PC-3 (cell line): ENCODE results near the gene LHFPL3. TPM values are rescaled to one million over a fixed set of nuclear protein-coding genes. Genes with fewer than 3 reads are reported as not detected.

Experiments used
- ATAC-seq: fragments of 200-7000 bp; cut with Tn5 transposase; 2 replicates; pipeline ENCODE4 v1.9.1; 2020; ENCODE audit warnings: mild to moderate bottlenecking, moderate library complexity
- BruUV-seq: library from RNA; stranded (reverse); fragments of 400-500 nt; replicated peaks from 2 replicates; lab custom pipeline; 2021; lab: Mats Ljungman, UMichigan
- CTCF ChIA-PET: fragments of 300-600 bp; sonication (Branson Sonifier 250); formaldehyde crosslinking; loops from one replicate; lab custom pipeline; 2022; ENCODE audit warnings: antibody characterized with exemption; lab: Charles Lee
- POLR2A ChIA-PET: fragments of 300-600 bp; sonication (Branson Sonifier 250); formaldehyde crosslinking; loops from one replicate; lab custom pipeline; 2022; ENCODE audit warnings: antibody characterized with exemption; ENCODE audit not compliant: unreplicated experiment; lab: Charles Lee
- DNase-seq: peaks from one replicate; pipeline ENCODE4 v3.0.0-alpha.2; 2015
- H2AFZ ChIP-seq: fragments of 300-600 bp; sonication (generic); 2 replicates; pipeline ENCODE4 v1.6.0; 2016; ENCODE audit warnings: antibody characterized with exemption, low read length
- H3F3A ChIP-seq: fragments of 300-600 bp; sonication (generic); one replicate; pipeline ENCODE4 v1.6.0; 2017; ENCODE audit warnings: antibody characterized with exemption, low read length, control low read depth, mild to moderate bottlenecking; ENCODE audit not compliant: unreplicated experiment
- H3K27ac ChIP-seq: fragments of 300-600 bp; sonication (generic); 2 replicates; pipeline ENCODE4 v1.5.1; 2016; ENCODE audit warnings: mild to moderate bottlenecking, low read length
- H3K27me3 ChIP-seq: fragments of 300-600 bp; sonication (generic); 2 replicates; pipeline ENCODE4 v1.6.1; 2016; ENCODE audit warnings: low read length, mixed read lengths
- H3K36me3 ChIP-seq: fragments of 300-600 bp; sonication (generic); 2 replicates; pipeline ENCODE4 v1.6.1; 2016; ENCODE audit warnings: low read depth, mixed run types, low read length, mixed read lengths
- H3K4me1 ChIP-seq: fragments of 300-600 bp; sonication (generic); 2 replicates; pipeline ENCODE4 v1.5.1; 2016; ENCODE audit warnings: low read length; ENCODE audit not compliant: insufficient read depth
- H3K4me2 ChIP-seq: fragments of 300-600 bp; sonication (generic); 2 replicates; pipeline ENCODE4 v1.6.0; 2016; ENCODE audit warnings: low read length
- H3K4me3 ChIP-seq: fragments of 300-600 bp; sonication (generic); 2 replicates; pipeline ENCODE4 v1.5.1; 2016; ENCODE audit warnings: mild to moderate bottlenecking, low read length, mixed read lengths
- H3K79me2 ChIP-seq: fragments of 300-600 bp; sonication (generic); 2 replicates; pipeline ENCODE4 v1.6.1; 2017; ENCODE audit warnings: low read length, mixed read lengths
- H3K9ac ChIP-seq: fragments of 300-600 bp; sonication (generic); 2 replicates; pipeline ENCODE4 v1.6.0; 2016; ENCODE audit warnings: mild to moderate bottlenecking, low read length
- H3K9me2 ChIP-seq: fragments of 300-600 bp; sonication (generic); replicated peaks from 2 replicates; pipeline ENCODE4 v1.6.1; 2016; ENCODE audit warnings: mixed run types, low read length, mixed read lengths
- H3K9me3 ChIP-seq: fragments of 300-600 bp; sonication (generic); 2 replicates; pipeline ENCODE4 v1.6.1; 2016; ENCODE audit warnings: low read length, mixed read lengths
- H4K20me1 ChIP-seq: fragments of 300-600 bp; sonication (generic); 2 replicates; pipeline ENCODE4 v1.6.1; 2016; ENCODE audit warnings: low read length, mixed read lengths
- CTCF ChIP-seq: fragments of 300-600 bp; sonication (generic); conservative IDR thresholded peaks from 2 replicates; pipeline ENCODE4 v1.5.1; 2017; ENCODE audit warnings: antibody characterized with exemption, low read depth, mild to moderate bottlenecking, low read length
- EZH2 ChIP-seq: fragments of 300-600 bp; sonication (generic); IDR thresholded peaks from one replicate; pipeline ENCODE4 v1.6.1; 2017; ENCODE audit warnings: antibody characterized with exemption, mild to moderate bottlenecking, low read length; ENCODE audit not compliant: unreplicated experiment
- EZH2phosphoT487 ChIP-seq: fragments of 300-600 bp; sonication (generic); IDR thresholded peaks from 2 replicates; pipeline ENCODE4 v1.6.1; 2018; ENCODE audit warnings: mild to moderate bottlenecking, antibody characterized with exemption, low read length, borderline replicate concordance
- intact Hi-C: fragments of 100-400 bp; cut with micrococcal nuclease; formaldehyde crosslinking; loops from 2 replicates; pipeline ENCODE4 v1.9.0; 2023
- total RNA-seq: library from RNA; depleted of rRNA; stranded (reverse); fragments of >200 nt; gene quantifications from 2 replicates; pipeline ENCODE4 v1.2.3, GENCODE V29; 2014

The LHFPL3 gene
- total RNA-seq, 1 experiment from 2014 or later, result not detected

- no peak overlapping the region for H3K4me2 ChIP-seq
Measured at GRCh38 chr7:104848138-104848990, 520.0 kb downstream of the LHFPL3 start.

GRCh38 chr7:104850374-104850773 is 522.0 kb downstream of the LHFPL3 start:
- BruUV-seq, result no TSS peak
- Histone ChIP-seq H3K4me2 (no peak overlapping the region), H2AFZ (no peak overlapping the region), H3K79me2 (no peaks in the 10 kb centered on the region), H3F3A (no peaks in the 10 kb centered on the region), H3K27me3 (peaks cover 39% of the 10 kb centered on the region), H3K27ac (no peak overlapping the region), H3K9ac (no peak overlapping the region), H3K9me2 (no peaks in the 10 kb centered on the region), H3K9me3 (no peaks in the 10 kb centered on the region), H3K4me3 (no peak overlapping the region), H4K20me1 (no peaks in the 10 kb centered on the region), H3K36me3 (no peaks in the 10 kb centered on the region), H3K4me1 (no peaks in the 10 kb centered on the region)
- ChIA-PET POLR2A (no interaction called here), CTCF (interaction anchor here (1.2 kb wide), 1 partner anchor 207 kb away, joined by 5 read pairs; no protein-coding TSS in a partner anchor)
- DNase-seq (no peak), ATAC-seq (no peak)
- intact Hi-C loops, result no loop called here
- TF ChIP-seq CTCF, result no peak
- TF ChIP-seq EZH2, result no peak
- no peak for TF ChIP-seq EZH2phosphoT487

More at GRCh38 chr7:104848138-104848990, 520.0 kb downstream of the LHFPL3 start:
- Histone ChIP-seq H3K9me2 (no peaks in the 10 kb centered on the region), H3K27ac (no peak overlapping the region), H3K4me1 (no peaks in the 10 kb centered on the region), H3K9me3 (no peaks in the 10 kb centered on the region), H3K9ac (no peak overlapping the region), H3K27me3 (peaks cover 50% of the 10 kb centered on the region), H3K79me2 (no peaks in the 10 kb centered on the region), H3K4me3 (no peak overlapping the region), H3F3A (no peaks in the 10 kb centered on the region), H3K36me3 (no peaks in the 10 kb centered on the region), H4K20me1 (no peaks in the 10 kb centered on the region), H2AFZ (no peak overlapping the region)
- POLR2A ChIA-PET, result no interaction called here
- peak; percentile 80 for ATAC-seq
- TF ChIP-seq EZH2phosphoT487 (no peak), CTCF (peak; percentile 92), EZH2 (no peak)
- CTCF ChIA-PET, result interaction anchor here (0.6 to 0.8 kb wide), 3 partner anchors 205 to 1428 kb away, joined by 3 to 4 read pairs (median 3); no protein-coding TSS in a partner anchor
- peak; percentile 78 for DNase-seq
- intact Hi-C loops, result loop anchor here (1.0 to 10.0 kb wide), 3 partner anchors 205 to 616 kb away; no protein-coding TSS in a partner anchor
- BruUV-seq, result no TSS peak

GRCh38 chr7:104851268-104851667 is 522.9 kb downstream of the LHFPL3 start:
- BruUV-seq, result no TSS peak
- intact Hi-C loops, result no loop called here
- no peaks in the 10 kb centered on the region for H3K4me1 ChIP-seq
- no peak overlapping the region for H3K4me2 ChIP-seq
- ChIA-PET POLR2A (no interaction called here), CTCF (no interaction called here)
- no peaks in the 10 kb centered on the region for H3F3A ChIP-seq
- H3K9me2 ChIP-seq, result no peaks in the 10 kb centered on the region
- H4K20me1 ChIP-seq, result no peaks in the 10 kb centered on the region
- no peaks in the 10 kb centered on the region for H3K79me2 ChIP-seq
- peaks cover 30% of the 10 kb centered on the region for H3K27me3 ChIP-seq
- H3K4me3 ChIP-seq, result no peak overlapping the region
- H2AFZ ChIP-seq, result no peak overlapping the region
- H3K36me3 ChIP-seq, result no peaks in the 10 kb centered on the region
- no peak overlapping the region for H3K27ac ChIP-seq
- no peak for ATAC-seq
- TF ChIP-seq CTCF (no peak), EZH2phosphoT487 (no peak), EZH2 (no peak)
- H3K9me3 ChIP-seq, result no peaks in the 10 kb centered on the region
- no peak for DNase-seq
- H3K9ac ChIP-seq, result no peak overlapping the region
